Activated CD8-positive, alpha-beta T cell treated with anti-CD3 and anti-CD28 coated beads, Interleukin-2, amount 10 ng/mL, durations not matched to agents 7 days and 5 days (primary cell): ENCODE results near the gene RNF7. TPM values are rescaled to one million over a fixed set of nuclear protein-coding genes. Genes with fewer than 3 reads are reported as not detected.
"Not testable (repeated sequence)": the region's sequence is repeated elsewhere in the genome, so short reads cannot be mapped to it uniquely, and the experiment has no call there.

Source experiments
- ATAC-seq: fragments of 150-1000 bp; cut with Tn5 transposase; one replicate; pipeline ENCODE4 v1.10.0; 2021; ENCODE audit warnings: moderate library complexity
- CTCF ChIA-PET: fragments of 350-600 bp; sonication (Branson Sonifier 250); formaldehyde crosslinking; loops from one replicate; lab custom pipeline; 2021; ENCODE audit warnings: antibody characterized with exemption; lab: Charles Lee
- POLR2A ChIA-PET: fragments of 350-600 bp; sonication (Branson Sonifier 250); formaldehyde crosslinking; loops from one replicate; lab custom pipeline; 2021; ENCODE audit warnings: antibody characterized with exemption; lab: Charles Lee
- DNase-seq: peaks from one replicate; pipeline ENCODE4 v3.0.0-alpha.2; 2020
- H3K27ac Mint-ChIP-seq: one replicate; pipeline ENCODE4 v1.8.0; 2021; ENCODE audit warnings: mild to moderate bottlenecking, mixed read lengths
- H3K27me3 Mint-ChIP-seq: one replicate; pipeline ENCODE4 v1.8.0; 2021; ENCODE audit warnings: low read depth, mixed read lengths
- H3K36me3 Mint-ChIP-seq: one replicate; pipeline ENCODE4 v1.8.0; 2021; ENCODE audit warnings: low read depth, mixed read lengths
- H3K4me1 Mint-ChIP-seq: one replicate; pipeline ENCODE4 v1.8.0; 2021; ENCODE audit warnings: low read depth, mixed read lengths
- H3K4me3 Mint-ChIP-seq: one replicate; pipeline ENCODE4 v1.8.0; 2021; ENCODE audit warnings: mild to moderate bottlenecking, mixed read lengths
- H3K9me3 Mint-ChIP-seq: one replicate; pipeline ENCODE4 v1.8.0; 2022; ENCODE audit warnings: mixed read lengths; ENCODE audit not compliant: insufficient read depth
- total RNA-seq, 2 experiments: library from RNA; stranded (reverse); gene quantifications; one replicate each; pipeline ENCODE4 v1.2.3, GENCODE V29; 2021

The RNF7 gene
- total RNA-seq: 10 to 100 TPM; 58.5 to 61.2 TPM

DNA sequence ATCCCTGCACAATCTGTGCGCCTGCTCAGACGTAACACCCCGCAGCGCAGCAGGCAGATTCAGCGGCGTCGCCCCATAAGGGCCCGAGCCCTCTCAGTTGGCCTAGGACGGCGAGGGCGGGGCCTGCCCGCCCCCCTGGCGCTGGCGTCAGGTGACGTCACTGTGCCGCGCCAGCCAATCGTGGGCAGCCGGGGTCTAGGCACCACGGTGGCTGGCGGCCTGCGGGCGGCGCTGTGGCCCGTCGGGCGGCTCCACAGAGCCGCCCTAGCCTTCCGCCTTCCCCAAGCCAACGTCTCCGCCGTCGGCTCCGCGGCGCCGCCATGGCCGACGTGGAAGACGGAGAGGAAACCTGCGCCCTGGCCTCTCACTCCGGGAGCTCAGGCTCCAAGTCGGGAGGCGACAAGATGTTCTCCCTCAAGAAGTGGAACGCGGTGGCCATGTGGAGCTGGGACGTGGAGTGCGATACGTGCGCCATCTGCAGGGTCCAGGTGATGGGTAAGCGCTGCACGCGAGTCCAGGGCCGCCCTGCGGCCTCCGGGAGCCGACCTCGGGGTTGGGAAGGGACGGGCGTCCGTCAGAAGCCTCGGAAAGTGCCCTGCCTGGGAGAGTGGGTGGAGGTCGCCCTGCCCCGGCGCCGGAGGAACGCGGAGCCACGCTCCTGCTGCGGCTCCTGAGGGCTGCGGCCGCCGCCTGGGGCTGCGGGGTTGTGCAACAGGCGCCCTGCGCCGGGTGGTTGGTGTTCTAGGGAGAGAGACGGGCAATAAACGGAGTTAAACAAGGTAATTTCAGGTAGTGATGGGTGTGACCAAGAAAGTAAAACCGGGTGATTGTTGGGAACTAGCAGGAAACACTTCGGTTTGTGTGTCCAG is at the start of gene RNF7:
RNF7 (plus strand) TSS at position 277 of the 869 bp plus-strand sequence; CDS start at position 321, 44 bp downstream.
- peak within 1 kb of the TSS; percentile 98 for H3K4me3 Mint-ChIP-seq
- ATAC-seq (peak; percentile 94), DNase-seq (peak; percentile 97)
- peaks cover 34% of the 10 kb centered on the region for H3K4me1 Mint-ChIP-seq
- peaks cover 5% of the 10 kb centered on the region for H3K27me3 Mint-ChIP-seq
- CTCF ChIA-PET: interaction anchor here (0.7 to 4.5 kb wide), 31 partner anchors 10 to 1263 kb away, joined by 3 to 48 read pairs (median 4); partner anchors contain the start of genes ATP1B3 and U2SURP
- no peaks in the 10 kb centered on the region for H3K9me3 Mint-ChIP-seq
- peaks cover 7% of the 10 kb centered on the region for H3K36me3 Mint-ChIP-seq
- POLR2A ChIA-PET: interaction anchor here (0.5 to 3.3 kb wide), 10 partner anchors 14 to 1828 kb away, joined by 3 to 21 read pairs (median 3); partner anchors contain the start of gene ATP1B3
- H3K27ac Mint-ChIP-seq: peak within 1 kb of the TSS; percentile 98

DNA sequence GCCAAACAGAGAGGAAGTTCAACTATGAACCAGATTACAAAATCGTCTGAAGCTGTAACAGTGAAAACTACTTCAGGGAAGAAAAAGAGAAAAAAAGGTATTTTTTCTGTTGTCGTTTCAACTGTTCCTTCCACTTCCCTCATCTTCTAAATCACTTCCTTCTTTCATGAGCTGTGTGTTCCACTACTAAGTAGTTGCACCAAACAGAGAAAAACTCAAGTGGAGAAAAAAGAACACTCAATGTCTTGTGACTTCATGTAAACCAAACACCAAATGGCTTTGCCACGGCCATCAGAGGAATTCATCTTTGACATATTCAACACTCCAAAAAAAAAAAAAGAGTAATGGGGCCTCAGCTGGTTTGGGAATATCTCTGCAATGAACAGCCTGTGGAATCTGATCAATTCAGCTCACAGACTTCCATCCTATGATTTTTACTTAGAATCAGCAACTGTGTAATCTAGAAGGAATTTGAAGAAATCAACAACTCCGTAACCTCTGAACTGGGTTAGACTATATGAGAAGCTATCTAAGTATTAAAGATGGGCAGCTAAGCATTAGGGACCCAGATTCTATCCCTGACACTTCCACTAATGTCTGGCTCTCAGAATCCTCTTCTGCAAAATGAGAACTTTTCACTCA is 47.5 kb upstream of the RNF7 start:
- Mint-ChIP-seq H3K27ac (no peak overlapping the region), H3K36me3 (no peaks in the 10 kb centered on the region), H3K27me3 (no peaks in the 10 kb centered on the region), H3K4me1 (peaks cover 10% of the 10 kb centered on the region), H3K9me3 (no peaks in the 10 kb centered on the region), H3K4me3 (no peak overlapping the region)
- POLR2A ChIA-PET: interaction anchor here (0.7 kb wide), 1 partner anchor 69 kb away, joined by 3 read pairs; no protein-coding TSS in a partner anchor
- DNase-seq (no peak), ATAC-seq (no peak)
- CTCF ChIA-PET: interaction anchor here (1.4 kb wide), 1 partner anchor 238 kb away, joined by 4 read pairs; no protein-coding TSS in a partner anchor

DNA sequence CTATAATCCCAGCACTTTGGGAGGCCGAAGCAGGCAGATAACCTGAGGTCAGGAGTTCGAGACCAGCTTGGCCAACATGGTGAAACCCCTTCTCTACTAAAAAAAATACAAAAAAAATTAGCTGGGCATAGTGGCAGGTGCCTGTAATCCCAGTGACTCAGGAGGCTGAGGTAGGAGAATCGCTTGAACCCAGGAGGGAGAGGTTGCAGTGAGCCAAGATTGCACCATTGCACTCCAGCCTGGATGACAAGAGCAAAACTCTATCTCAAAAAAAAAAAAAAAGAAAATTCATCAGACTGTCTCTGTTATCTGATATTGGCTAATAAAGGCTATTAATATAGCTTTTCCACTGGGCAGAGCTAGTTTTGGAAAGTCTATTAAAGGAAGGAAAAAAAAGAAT is 46.6 kb upstream of the RNF7 start:
- CTCF ChIA-PET: not testable (repeated sequence)

DNA sequence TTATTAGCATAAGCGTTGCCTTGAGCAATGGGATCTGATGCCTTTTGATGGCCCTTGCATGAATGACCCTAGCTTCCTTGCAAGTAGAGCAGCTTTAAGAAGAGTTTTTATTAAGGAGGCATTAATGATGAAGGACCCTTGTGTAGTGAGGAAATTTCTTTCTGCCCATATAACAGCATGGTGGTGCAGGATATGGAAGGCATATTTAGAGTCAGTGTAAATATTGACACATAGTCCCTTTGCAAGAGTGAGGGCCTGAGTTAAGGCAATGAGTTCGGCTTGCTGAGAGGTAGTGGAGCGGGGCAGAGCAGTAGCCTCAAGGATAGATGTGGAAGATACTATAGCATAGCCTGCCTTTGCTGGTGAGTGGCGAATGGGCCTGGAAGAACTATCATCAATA is 45.1 kb upstream of the RNF7 start:
- H3K27ac Mint-ChIP-seq, DNase-seq, ATAC-seq, H3K36me3 Mint-ChIP-seq, POLR2A ChIA-PET, H3K4me3 Mint-ChIP-seq, H3K27me3 Mint-ChIP-seq, CTCF ChIA-PET, H3K9me3 Mint-ChIP-seq, H3K4me1 Mint-ChIP-seq: not testable (repeated sequence)

More for the DNA sequence above, 46.6 kb upstream of the RNF7 start:
- H3K27ac Mint-ChIP-seq, POLR2A ChIA-PET, ATAC-seq, H3K9me3 Mint-ChIP-seq, H3K4me1 Mint-ChIP-seq, H3K4me3 Mint-ChIP-seq, DNase-seq, H3K27me3 Mint-ChIP-seq, H3K36me3 Mint-ChIP-seq: not testable (repeated sequence)

DNA sequence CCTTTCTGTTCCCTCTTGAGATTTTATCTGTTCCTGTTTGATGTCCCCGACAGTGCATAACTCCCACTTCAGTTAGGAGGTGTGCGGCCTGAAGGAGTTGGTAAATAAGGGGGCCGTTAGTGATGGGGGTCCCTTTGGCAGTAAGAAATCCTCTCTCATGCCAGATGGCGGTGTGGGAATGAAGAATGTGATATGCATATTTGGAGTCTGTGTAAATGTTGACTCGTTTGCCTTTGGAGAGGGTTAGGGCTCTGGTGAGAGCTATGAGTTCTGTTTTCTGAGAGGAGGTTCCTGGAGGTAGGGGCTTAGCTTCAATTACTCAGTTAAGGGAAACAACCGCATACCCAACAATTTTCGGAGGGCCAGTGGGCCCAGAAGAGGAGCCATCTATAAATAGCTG is 38.8 kb upstream of the RNF7 start:
- H3K4me1 Mint-ChIP-seq: no peaks in the 10 kb centered on the region
- H3K36me3 Mint-ChIP-seq: no peaks in the 10 kb centered on the region
- no peak overlapping the region for H3K4me3 Mint-ChIP-seq
- peak; percentile 12 for DNase-seq
- POLR2A ChIA-PET: no interaction called here
- CTCF ChIA-PET: no interaction called here
- ATAC-seq: no peak
- no peaks in the 10 kb centered on the region for H3K9me3 Mint-ChIP-seq
- peaks cover 2% of the 10 kb centered on the region for H3K27me3 Mint-ChIP-seq
- no peak overlapping the region for H3K27ac Mint-ChIP-seq

DNA sequence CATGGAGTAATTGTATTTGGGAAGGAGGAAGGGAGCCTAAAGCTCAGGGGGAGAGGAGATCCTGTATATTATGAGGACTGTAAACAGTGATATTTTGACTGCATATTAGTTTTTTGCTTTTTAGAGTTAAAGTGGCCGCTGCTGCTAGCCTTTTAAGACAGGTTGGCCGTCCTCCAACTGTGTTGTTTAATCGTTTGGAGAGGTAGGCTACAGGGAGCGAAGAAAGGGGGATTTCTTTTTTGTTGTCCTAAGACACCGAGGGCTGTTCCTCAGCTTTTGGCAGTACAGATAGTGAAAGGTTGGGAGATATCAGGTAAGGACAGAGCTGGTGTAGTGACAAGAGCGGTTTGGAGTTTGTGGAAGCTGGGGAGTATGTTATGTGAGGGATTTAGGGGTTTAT is 38.2 kb upstream of the RNF7 start:
- Mint-ChIP-seq H3K36me3 (no peaks in the 10 kb centered on the region), H3K4me3 (no peak overlapping the region), H3K27me3 (peaks cover 2% of the 10 kb centered on the region), H3K9me3 (no peaks in the 10 kb centered on the region), H3K4me1 (no peaks in the 10 kb centered on the region), H3K27ac (no peak overlapping the region)
- CTCF ChIA-PET: no interaction called here
- POLR2A ChIA-PET: no interaction called here
- ATAC-seq: no peak
- peak; percentile 8 for DNase-seq

DNA sequence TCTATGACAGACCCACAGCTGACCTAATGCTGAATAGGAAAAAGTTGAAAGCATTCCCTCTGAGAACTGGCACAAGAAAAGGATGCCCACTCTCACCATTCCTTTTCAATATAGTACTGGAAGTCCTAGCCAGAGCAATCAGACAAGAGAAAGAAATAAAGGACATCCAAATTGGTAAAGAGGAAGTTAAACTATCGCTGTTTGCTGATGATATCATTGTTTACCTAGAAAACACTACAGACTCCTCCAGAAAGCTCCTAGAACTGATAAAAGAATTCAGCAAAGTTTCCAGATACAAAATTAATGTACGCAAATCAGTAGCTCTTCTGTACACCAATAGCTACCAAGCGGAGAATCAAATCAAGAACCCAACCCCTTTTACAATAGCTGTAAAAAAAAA is 34.7 kb upstream of the RNF7 start:
- H3K36me3 Mint-ChIP-seq, H3K9me3 Mint-ChIP-seq, CTCF ChIA-PET, H3K4me1 Mint-ChIP-seq, H3K27ac Mint-ChIP-seq, H3K4me3 Mint-ChIP-seq, H3K27me3 Mint-ChIP-seq, POLR2A ChIA-PET, DNase-seq, ATAC-seq: not testable (repeated sequence)

DNA sequence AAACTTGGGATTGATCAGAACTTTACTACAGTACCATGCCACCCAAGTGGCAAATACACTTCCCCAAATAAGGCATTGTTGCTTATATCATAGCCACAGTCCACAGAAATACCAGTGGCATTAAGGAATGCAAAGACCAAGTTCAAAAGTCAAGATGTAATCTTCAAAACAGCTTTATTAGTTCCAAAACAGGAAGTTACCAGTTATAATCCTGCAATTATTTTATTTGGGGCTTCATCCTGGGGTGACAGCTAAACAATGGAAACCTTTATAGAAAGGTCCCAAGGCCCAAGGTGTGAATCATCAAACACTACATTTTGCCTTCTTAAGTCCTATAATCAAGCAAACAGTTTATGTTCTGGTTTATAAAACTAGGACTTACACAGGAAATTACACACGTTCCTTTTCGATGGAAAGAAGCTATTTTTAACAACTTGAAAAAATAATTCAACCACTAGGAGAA is 30.3 kb upstream of the RNF7 start:
- Mint-ChIP-seq H3K4me3 (no peak overlapping the region), H3K9me3 (no peaks in the 10 kb centered on the region), H3K36me3 (no peaks in the 10 kb centered on the region), H3K27ac (no peak overlapping the region), H3K4me1 (no peaks in the 10 kb centered on the region), H3K27me3 (peaks cover 1% of the 10 kb centered on the region)
- ChIA-PET CTCF (no interaction called here), POLR2A (no interaction called here)
- DNase-seq (no peak), ATAC-seq (no peak)

DNA sequence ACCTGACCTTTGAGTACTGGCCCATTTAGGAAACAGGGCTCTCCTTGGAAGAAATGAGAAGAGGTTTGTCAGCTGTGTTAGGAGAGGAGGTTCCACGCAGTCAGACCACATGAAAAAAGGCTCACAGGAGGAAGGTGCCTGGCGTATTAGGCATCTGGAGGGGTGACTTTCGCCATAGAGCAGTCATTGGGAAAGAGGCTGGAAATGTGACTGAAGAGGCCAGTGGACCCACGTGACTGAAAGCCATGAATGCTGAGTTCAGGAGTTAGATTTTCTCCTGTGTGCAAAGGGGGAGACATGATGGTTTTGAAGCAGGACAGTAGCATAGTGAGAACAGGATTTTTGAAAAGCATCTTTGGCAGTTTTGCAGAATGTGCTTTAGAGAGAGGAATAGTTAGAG is 29.7 kb upstream of the RNF7 start:
- ChIA-PET CTCF (no interaction called here), POLR2A (no interaction called here)
- no peaks in the 10 kb centered on the region for H3K9me3 Mint-ChIP-seq
- H3K27me3 Mint-ChIP-seq: peaks cover 1% of the 10 kb centered on the region
- H3K4me3 Mint-ChIP-seq: no peak overlapping the region
- DNase-seq (no peak), ATAC-seq (no peak)
- H3K27ac Mint-ChIP-seq: no peak overlapping the region
- H3K4me1 Mint-ChIP-seq: no peaks in the 10 kb centered on the region
- H3K36me3 Mint-ChIP-seq: no peaks in the 10 kb centered on the region

DNA sequence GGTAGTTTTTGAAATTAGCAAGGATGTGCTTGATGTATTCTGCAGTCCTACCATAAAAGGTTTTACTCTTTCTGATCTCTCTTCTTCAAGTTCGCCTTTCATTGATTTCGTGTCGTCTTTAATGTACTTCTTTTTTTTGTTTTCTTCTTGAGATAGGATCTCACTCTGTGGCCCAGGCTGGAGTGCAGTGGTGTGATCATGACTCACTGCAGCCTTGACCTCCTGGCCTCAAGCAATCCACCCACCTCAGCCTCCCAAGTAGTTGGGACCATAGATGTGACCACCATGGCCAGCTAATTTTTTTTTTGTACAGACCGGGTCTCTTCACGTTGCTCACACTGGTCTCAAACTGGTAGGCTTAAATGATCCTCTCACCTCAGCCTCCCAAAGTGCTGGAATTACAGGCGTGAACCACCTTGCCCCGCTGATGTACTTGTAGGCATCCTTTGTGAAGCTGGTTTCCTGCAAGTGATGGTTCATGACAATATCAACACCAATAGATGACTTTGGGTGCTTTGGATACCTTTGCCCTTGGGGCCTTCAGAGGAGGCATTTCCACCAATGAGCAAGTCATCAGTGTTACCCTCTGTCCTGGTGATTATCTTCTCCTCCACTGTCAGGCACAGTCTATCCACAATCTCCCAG is 28.9 kb upstream of the RNF7 start:
- Mint-ChIP-seq H3K27ac (no peak overlapping the region), H3K27me3 (peaks cover 1% of the 10 kb centered on the region), H3K4me1 (no peaks in the 10 kb centered on the region), H3K4me3 (no peak overlapping the region), H3K9me3 (no peaks in the 10 kb centered on the region), H3K36me3 (no peaks in the 10 kb centered on the region)
- CTCF ChIA-PET: no interaction called here
- ATAC-seq (no peak), DNase-seq (no peak)
- POLR2A ChIA-PET: no interaction called here

DNA sequence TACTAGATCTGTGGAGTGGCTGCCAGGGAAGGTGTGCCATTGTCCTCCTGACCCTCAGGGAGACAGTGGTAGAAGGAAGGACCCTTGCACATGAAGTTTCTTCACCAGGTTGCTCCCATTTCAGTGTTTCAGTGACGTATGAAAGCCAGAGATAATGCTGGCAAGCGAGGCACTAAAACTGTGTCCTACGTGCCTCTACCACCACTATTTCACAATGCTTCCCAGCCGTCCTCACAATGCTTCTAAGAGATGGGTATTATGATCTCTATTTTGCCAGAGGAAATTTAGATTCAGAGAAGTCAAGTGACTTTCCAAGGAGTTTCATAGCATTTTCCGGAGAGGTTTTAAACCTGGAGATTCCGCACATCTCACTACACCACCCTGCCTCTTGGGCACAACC is 28.0 kb upstream of the RNF7 start:
- Mint-ChIP-seq H3K27ac (no peak overlapping the region), H3K4me1 (no peaks in the 10 kb centered on the region), H3K4me3 (no peak overlapping the region), H3K36me3 (no peaks in the 10 kb centered on the region), H3K27me3 (peaks cover 1% of the 10 kb centered on the region), H3K9me3 (no peaks in the 10 kb centered on the region)
- ChIA-PET POLR2A (no interaction called here), CTCF (no interaction called here)
- ATAC-seq: no peak
- DNase-seq: no peak
